Measurements from ENCODE around the gene SLC16A7.

SLC16A7 gene

DNA sequence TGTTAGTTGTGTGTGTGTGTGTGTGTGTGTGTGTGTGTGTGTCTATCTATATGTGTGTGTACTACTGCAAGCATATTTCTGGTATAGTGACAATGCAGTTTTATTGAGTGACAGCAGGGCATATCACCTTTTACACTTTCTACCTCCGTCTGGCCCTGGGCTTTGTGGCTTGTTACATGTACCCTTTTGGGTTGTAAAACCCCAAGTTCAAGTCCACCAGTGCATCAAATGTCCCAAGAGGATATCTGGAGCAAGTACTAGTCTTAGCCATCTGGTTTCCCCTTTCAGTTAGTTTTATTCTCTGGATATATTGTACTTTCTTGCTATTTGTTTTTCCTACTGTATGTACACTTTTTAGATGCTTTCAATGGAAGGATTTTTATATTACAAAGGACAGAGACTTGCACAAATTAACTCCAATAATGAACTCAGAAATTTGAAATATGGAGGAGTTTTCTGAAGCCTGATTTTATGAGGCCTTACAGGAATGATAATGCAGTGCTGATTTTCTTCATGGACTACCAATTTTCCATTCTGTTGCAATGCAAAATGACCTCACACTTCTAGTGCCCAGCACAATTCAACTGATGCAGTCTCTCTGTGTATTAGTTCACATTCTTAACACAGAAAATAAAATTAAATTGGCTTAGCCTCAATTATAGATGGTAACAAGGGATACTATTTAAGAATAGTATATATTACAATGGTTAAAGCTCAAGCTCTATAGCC, 29.1 kb downstream of the SLC16A7 start:
- DNase-seq (ENCODE audit: low read depth), result no peak

DNA sequence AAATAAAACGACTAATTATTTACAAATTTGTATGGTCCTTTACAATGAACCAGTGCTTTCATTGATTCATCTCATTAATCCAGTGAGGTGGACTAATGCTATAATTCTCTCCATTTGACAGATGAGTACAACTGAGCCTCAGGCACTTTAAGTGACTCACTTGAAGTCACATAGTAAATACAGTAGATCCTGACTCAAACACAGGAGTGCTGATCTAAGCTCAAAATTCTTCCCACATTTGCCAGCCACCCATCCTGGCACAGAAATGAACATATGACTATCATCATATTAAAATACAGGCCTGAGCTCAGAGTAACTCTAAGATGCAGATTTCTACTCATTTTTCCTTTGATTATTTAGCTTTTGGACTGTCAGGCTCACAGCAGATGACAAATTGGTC, 30.6 kb downstream of the SLC16A7 start:
- DNase-seq (ENCODE audit: low read depth), result no peak

DNA sequence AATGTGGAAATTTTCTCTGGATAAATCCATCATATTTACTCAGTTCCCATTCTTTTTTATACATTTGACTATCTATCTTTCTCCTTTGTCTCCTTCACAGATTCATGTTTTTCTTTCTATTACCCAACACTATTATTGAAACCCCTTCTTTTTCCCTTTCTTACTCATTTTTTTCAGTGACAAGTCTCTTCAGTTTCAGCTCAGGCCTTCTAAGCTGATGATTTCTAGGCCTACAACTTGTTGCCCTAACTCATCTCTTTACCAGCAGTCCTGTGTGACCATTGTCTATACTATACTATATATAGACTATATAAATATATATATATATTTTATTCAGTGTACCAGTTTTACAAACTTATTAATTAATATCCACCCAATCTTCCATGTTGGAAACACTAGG, 31.8 kb downstream of the SLC16A7 start:
- DNase-seq (ENCODE audit: low read depth), result no peak

DNA sequence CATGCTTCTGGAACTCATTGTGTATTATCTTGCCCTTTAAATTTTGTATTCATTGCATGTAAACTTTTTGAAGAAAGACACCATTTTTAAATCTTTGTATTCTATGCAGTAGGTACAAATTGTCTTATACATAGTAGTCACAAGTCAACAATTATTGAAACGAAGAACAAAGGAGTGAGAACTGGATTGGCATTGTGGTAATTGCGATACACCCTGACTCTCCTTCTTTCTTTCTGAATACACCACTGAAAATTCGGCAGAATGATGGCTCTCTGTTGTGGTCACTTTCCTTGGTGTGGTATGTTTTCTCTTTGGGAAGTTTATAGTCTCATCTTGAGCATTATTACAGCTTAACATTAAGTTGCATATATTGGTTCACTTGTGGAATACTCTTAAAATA, 34.1 kb downstream of the SLC16A7 start:
- no peak for DNase-seq (ENCODE audit: low read depth)

DNA sequence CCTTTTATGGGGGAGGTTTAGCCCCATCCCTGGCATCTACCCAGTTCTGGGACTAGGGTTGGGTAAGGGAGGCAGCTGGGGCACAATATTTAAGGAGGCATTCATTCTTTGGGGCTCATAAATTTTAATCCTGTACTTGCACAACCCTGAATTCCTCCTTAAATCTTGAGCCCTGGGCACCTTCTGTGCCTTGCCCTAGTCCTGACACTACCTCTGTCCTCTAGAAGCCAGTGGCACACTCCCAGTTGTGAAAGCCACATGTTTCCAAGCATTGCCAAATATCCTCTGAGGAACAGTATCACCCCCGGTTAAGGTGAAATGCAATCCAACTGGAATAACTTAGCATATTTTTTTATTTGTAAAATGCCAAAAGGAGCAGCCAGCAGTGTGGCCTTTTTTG, 36.6 kb downstream of the SLC16A7 start:
- DNase-seq (ENCODE audit: low read depth), result no peak

DNA sequence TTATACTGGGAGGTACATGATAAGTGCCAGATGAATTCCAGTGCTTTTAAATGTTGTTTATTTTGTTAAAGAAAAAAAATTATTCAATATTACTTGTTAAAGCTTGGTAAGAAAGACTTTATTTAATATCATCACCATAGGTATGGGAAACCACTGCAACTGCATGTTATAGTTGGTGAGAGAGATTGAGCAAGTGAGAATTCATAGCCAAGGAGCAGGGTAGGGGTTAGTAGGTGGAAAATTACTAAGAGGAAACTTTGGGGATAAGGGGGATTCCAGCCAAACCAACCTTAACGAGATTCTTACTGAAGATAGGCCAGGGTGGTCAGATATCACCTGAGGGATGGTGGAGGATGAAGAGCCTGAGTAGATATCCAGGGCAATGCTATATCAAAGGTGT, 38.4 kb downstream of the SLC16A7 start:
- DNase-seq (ENCODE audit: low read depth), result no peak

DNA sequence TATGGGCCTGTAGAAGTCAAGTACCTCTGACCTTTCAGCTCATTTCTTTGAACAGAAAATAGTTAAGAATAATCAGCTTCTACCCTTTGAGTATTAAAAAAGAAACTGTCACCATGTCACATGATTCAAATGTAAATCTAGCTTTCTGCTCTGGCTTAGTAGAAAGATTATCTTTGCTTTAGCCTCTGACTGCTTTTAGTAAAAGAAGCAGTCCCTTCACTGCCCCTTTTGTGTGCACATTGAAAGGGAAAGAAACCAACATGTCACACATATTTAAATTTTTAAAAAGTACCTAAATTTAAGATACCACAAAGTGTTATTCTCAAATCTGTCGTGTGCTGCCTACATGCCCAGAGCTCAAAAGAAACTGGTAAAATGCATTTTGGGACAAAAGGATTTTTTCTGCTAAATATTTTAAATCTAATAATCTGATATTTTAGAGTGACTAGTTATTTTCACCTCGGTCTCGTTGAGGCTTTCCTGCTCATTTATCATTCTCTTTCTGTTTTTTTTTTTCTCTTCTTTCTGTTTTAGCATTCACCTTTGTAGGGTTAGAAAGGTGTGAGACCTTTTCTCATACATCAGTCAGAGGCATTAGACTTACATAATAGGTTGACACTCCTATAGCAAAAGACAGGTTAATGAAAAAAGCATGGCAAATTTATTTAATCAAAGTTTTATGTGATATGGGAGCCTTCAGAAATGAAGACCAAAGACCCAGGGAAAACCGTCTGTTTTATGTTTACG, 41.3 kb downstream of the SLC16A7 start:
- DNase-seq (ENCODE audit: low read depth), result no peak

DNA sequence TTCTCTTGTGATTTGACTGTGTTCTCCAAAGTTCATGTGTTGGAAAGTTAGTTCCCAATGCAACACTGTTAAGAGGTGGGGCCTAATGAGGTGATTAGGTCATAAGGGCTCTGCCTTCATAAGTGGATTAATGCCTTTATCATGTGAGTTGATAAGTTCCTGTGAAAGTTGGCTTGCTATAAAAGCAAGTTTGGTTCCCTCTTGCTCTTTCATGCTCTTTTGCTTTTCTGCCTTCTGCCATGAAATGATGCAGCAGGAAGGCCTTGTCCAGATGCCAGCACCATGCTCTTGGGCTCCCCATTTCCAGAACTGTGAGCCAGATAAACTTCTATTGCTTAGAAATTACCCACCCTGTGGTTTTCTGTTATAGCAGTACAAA, 41.9 kb downstream of the SLC16A7 start:
- no peak for DNase-seq (ENCODE audit: low read depth)

DNA sequence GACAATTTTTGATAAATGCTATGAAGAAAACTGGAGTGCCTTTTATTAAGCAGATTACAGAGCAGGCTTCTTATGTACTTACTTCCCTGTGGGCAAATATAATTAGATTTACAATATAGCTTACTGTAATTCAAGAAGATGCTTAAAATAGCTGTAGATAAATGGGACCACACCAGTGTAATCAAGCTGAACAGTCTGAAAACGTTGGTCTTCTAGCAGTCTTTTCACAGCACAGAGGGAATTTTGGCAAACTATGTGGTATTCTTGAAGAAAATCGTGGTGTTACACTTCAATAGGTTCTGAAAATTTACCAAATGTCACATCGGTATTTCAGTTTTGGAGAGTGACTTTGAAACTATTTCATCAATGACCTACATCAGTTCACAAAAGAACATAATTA, 47.7 kb downstream of the SLC16A7 start:
- no peak for DNase-seq (ENCODE audit: low read depth)

DNA sequence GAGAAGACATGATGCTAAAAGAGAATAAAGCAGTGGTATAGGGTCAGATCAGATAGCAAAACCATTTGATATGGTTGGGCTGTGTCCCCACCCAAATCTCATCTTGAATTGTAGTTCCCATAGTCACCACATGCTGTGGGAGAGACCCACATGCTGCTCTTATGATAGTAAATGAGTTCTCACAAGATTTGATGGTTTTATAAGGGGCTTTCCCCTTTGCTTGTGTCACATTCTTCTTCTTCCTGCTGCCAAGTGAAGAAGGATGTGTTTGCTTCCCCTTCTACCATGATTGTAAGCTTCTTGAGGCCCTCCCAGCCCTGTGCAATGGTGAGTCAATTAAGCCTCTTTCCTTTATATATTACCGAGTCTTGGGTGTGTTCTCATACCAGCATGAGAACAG, 49.4 kb downstream of the SLC16A7 start:
- no peak for DNase-seq (ENCODE audit: low read depth)

DNA sequence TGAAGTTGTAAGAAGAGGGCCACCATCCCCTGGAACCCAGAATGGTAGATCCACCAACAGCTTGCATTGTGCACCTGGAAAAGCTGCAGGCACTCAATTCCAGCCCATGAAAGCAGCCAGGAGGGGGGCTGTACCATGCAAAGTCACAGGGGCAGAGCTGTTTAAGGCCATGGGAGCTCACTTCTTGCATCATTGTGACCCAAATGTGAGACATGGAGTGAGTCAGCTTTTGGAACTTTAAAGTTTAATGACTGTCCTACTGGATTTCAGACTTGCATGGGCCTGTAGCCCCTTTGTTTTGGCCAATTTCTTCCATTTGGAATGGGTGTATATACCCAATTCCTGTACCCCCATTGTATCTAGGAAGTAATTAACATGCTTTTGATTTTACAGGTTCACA, 50.8 kb downstream of the SLC16A7 start:
- no peak for DNase-seq (ENCODE audit: low read depth)

DNA sequence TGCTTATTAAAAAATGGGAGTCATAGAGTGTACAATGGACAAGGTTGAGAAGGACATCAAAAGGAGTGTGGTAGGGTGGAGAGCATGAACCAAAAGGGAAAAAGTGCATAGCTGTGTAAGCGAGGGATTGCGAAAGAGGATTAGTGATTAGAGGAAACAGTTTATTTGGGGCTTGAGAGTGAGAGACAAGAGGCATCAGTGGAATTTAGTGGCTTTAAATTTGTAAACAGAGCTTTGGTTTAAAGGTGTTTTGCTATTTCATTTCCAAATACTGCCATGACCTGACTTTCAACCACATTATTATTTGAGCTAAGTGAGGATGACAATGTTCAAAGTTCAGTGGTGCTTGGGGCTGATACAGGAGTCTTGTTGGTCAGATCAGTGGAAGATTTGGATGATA, 53.4 kb downstream of the SLC16A7 start:
- no peak for DNase-seq (ENCODE audit: low read depth)

DNA sequence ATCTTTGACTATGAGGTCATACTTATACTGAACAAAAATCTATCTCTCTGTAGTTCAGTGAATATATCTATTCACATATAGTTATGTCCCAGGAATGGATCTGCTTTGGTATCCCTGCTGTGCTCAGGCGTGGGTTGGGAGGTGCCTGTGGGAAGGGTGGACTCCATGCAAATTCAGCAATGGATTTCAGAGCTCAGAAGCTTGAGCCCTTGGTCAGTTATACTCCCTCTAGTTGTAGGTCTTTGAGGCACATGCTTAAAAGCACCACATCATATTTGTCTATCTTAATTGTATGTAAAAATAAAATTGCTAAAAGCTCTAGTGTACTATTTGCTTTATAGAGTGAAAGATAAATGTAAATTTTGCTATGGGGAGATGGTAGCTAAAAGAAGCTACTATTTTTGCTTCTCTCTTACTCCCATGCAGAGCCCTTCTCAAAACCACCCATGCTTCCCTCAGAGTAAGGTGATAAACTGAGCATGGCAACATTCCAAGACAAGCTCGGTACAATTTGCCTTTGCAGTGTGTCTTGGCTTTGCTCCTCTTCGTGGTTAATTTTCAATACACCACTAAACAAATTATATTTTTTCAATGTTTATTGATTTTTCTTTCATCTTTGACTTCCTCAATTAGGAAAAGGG, 54.9 kb downstream of the SLC16A7 start:
- no peak for DNase-seq (ENCODE audit: low read depth)

DNA sequence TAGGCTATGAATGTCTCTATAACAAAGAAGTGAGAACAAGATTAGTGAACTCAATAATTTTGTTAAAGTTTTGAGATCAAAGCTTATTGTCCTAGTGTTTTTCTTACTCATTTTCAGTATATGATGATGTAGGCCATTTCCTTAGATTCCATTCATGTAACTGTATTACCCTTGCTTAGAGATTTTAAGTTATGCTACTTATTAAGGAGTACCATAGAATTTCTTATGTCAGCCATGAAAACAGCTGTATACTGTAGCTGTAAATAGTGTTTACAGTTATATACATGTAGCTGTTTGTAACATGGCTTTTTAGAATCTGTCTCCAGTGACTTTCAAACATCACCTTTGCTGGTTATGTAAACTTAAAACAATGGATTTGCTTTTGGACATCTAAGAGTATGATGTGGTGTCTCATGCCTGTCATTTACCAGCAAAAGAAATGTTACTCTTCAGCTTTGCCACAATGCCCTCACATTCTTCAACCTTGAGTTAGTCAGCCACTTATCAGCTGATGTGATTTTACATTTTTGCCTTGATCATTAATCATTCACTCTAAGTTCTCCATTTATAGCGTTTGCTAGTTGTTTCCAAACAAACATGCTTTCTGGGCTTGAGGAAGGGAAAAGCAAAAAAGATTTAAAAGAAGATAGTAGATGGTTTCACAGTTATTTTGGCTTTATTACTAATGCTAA, 55.5 kb downstream of the SLC16A7 start:
- no peak for DNase-seq (ENCODE audit: low read depth)

DNA sequence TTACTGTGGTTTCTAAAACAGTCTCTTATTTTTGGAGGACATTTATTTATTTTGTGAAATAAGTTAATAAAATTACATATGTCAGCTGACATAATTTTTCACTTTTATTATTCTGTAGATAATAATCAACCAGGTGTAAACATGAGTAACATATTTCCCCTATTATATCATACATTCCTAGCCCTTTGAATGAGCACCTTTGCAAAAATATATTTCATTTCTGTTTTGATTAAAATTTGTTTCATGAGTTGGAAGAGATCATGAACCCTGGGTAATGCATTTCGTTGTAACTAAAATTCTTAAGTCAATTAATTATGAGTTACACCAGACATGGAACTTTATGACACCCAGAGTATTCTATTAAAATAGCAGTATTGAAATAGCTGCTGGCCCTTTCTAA, 56.3 kb downstream of the SLC16A7 start:
- DNase-seq (ENCODE audit: low read depth), result no peak

DNA sequence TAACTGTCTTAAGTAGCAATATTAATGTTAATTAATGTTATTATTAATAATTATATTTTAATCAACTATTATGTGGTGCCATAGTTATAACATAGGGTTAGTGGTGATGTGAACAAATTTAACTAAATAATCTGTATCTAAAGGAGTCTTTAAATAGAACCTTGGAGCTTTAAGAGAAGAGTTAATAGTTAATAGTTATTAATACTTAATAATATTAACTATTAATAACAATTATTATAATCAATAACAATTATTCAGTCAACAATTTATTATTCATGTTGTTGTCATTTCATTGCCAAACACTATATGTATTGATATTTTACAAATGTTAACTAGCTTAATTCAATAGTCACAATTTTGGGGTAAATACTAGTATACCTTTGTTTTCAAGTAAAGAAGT, 58.2 kb downstream of the SLC16A7 start:
- no peak for DNase-seq (ENCODE audit: low read depth)

DNA sequence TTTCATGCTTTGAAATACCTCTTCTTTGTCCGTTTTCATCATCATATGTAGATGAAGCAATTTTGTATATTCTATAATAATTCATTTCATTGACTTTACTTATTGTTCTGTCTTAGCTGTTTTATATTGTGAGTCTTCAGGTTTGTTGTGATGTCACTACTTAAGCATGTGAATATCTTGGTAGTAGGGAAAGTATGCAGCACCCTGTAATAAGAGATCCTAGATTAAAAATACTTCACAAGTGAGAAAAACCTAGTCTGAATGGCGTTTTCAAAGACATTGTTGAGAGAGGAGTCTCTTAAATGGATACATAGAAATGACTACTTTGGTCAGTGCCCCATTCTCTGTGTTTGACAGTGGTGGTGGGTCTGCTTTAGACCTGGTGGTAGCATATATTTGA, 61.4 kb downstream of the SLC16A7 start:
- DNase-seq (ENCODE audit: low read depth), result no peak

DNA sequence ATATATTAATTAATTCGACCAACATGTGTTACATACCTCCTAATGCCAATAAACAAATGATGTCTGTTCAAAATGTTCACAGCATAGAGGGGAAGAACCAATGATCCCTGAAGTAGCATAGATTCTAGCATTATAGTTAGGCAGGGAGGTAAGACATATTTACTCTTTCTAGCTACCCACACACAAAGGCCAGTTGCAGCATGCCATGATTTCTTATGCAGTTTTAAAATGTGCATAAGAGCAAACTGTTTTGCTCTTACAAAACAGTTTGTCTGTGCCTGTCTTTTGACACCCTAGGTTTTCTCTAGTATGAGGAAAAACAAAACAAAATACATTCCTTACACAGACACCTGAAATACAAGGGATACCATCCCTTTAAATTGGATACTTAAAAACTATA, 61.9 kb downstream of the SLC16A7 start:
- no peak for DNase-seq (ENCODE audit: low read depth)

DNA sequence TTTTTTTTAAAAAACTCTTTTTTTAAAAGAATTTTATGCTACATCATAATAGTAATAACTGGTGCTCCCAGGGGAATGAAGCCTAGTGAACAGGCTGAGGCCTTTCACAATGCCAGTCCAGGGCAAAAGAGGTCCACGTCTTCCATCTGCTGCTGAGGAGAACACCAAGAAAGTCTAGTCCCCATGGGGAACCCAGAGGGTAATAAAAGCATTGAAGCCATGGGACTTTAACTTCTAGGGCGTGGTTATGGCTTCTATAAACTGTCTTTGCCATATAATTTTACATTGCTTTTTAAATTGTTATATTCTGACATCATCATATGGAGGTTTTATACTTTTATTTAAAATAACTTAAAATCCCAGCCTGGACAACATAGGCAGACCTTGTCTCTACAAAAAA, 64.3 kb downstream of the SLC16A7 start:
- no peak for DNase-seq (ENCODE audit: low read depth)

DNA sequence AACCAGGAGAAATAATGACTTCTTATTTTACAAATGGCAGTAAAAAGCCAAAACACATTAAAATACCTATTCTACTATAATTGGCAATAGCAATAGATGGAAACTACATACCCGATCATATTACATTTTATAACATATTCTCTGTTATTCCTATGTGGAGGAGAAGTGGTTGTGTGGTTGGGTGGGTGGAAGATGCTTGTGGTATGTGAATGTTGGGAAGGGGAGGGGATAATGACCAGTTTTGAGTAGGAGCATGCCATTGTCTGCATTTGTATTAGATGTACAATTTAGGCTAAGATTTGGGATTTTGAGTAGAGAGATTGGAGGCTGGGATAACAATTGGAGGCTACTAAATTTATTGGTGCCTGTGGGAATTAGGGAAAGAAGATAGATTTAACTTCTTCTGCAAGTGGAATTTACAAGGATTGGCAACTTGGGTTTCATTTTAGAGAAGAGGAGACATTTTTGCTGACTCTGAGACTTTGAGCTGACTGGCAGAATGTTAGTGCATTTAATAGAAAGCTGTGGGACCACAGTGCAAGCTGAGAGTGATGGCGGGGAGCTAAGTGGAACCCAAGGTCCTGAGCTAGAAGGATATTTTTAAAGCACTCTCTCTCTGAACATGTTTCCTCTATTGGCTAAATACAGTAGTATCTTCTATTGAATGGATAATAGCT, 65.2 kb downstream of the SLC16A7 start:
- DNase-seq (ENCODE audit: low read depth), result no peak

DNA sequence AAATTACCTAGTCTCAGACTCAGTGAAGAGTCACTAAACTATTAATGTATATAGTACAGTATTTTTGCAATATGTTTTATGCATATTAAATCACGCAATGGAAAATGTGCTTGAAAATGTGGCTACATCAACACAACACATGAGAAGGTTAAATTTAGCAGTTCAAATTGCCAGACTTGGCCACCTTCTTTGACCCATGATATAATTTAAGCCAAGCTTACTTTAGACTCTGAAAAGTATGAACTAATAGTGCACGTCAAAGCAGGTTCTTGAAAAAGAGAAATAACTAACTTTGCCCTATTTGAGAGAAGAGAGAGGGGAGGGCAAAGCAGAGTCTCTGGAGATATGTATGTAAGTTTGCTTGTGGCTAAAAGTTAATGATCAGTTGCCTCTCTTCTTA, 68.7 kb downstream of the SLC16A7 start:
- DNase-seq (ENCODE audit: low read depth), result no peak

DNA sequence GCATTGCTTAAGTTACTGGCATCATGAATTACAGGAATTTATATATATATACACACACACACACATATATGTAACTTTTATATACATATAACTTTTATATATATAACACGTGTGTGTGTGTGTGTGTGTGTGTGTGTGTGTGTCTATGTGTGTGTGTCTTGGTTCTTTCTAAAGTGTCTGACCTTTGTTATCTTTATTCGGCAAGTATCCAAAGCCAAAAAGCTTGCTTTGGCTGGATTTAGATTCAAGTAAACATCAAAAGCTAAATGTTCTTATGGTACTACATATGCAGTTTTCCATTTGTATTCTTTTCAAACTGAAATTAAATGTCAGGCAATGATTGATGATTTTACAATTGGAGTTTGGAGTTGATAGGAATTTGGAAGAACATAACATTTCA, 69.9 kb downstream of the SLC16A7 start:
- no peak for DNase-seq (ENCODE audit: low read depth)
